SHP77 (cell line): ENCODE measurements around the gene HBEGF.

ENCODE experiments used
- DNase-seq, 2 experiments: peaks; one replicate each; lab custom pipeline; 2025; lab: John Stamatoyannopoulos, UW

The HBEGF gene

GRCh38 chr5:140346348-140347221 lies at the start of gene HBEGF:
Gene HBEGF (minus strand): TSS chr5:140346603. CDS start chr5:140346328, 275 bp downstream.
- peak; percentile 85 to 87 for DNase-seq

GRCh38 chr5:140393738-140394137 lies 47.3 kb upstream of the HBEGF start:
- DNase-seq: no peak

- DNase-seq: no peak
Measured at GRCh38 chr5:140391732-140392131, 45.3 kb upstream of the HBEGF start.

GRCh38 chr5:140391312-140391711 lies 44.9 kb upstream of the HBEGF start:
- DNase-seq: no peak

GRCh38 chr5:140388052-140388451 lies 41.6 kb upstream of the HBEGF start:
- DNase-seq: no peak

- no peak for DNase-seq
Measured at GRCh38 chr5:140383300-140383699, 36.9 kb upstream of the HBEGF start.

GRCh38 chr5:140382866-140383265 lies 36.5 kb upstream of the HBEGF start:
- no peak for DNase-seq

GRCh38 chr5:140381972-140382371 lies 35.6 kb upstream of the HBEGF start:
- DNase-seq: no peak

- no peak for DNase-seq
Measured at GRCh38 chr5:140381351-140381750, 34.9 kb upstream of the HBEGF start.

- peak; percentile 82 to 89 for DNase-seq
Measured at GRCh38 chr5:140372971-140373487, 26.6 kb upstream of the HBEGF start.

- DNase-seq: no peak
Measured at GRCh38 chr5:140371356-140372151, 25.2 kb upstream of the HBEGF start.

GRCh38 chr5:140367256-140368013 lies 21.0 kb upstream of the HBEGF start:
- DNase-seq: no peak

GRCh38 chr5:140366589-140367255 lies 20.3 kb upstream of the HBEGF start:
- DNase-seq: no peak

GRCh38 chr5:140365941-140366340 lies 19.5 kb upstream of the HBEGF start:
- DNase-seq: no peak

- no peak for DNase-seq
Measured at GRCh38 chr5:140365282-140365681, 18.9 kb upstream of the HBEGF start.

GRCh38 chr5:140364472-140364765 lies 18.0 kb upstream of the HBEGF start:
- no peak for DNase-seq

GRCh38 chr5:140363631-140364471 lies 17.4 kb upstream of the HBEGF start:
- no peak for DNase-seq

- DNase-seq: peak; percentile 63 to 68
Measured at GRCh38 chr5:140362875-140363630, 16.6 kb upstream of the HBEGF start.

GRCh38 chr5:140362311-140362710 lies 15.9 kb upstream of the HBEGF start:
- no peak for DNase-seq

GRCh38 chr5:140361901-140362300 lies 15.5 kb upstream of the HBEGF start:
- no peak for DNase-seq
